Glutamatergic neuron (in vitro differentiated cells): ENCODE results near the gene EPHB2. TPM values are rescaled to one million over a fixed set of nuclear protein-coding genes. Genes with fewer than 3 reads are reported as not detected.

Experiments
- DNase-seq: peaks from one replicate; pipeline ENCODE4 v3.0.0; 2022
- H3K27ac Mint-ChIP-seq: one replicate; pipeline ENCODE4 v1.8.0; 2020; ENCODE audit warnings: mild to moderate bottlenecking, mixed read lengths, inconsistent platforms; ENCODE audit not compliant: unreplicated experiment
- H3K27me3 Mint-ChIP-seq: one replicate; pipeline ENCODE4 v1.8.0; 2020; ENCODE audit warnings: mild to moderate bottlenecking, moderate library complexity, mixed read lengths, inconsistent platforms; ENCODE audit not compliant: unreplicated experiment
- H3K36me3 Mint-ChIP-seq: one replicate; pipeline ENCODE4 v1.8.0; 2020; ENCODE audit warnings: mild to moderate bottlenecking, mixed read lengths, inconsistent platforms; ENCODE audit not compliant: unreplicated experiment
- H3K4me1 Mint-ChIP-seq: one replicate; pipeline ENCODE4 v1.8.0; 2020; ENCODE audit warnings: mild to moderate bottlenecking, low read depth, mixed read lengths, inconsistent platforms; ENCODE audit not compliant: unreplicated experiment
- H3K4me3 Mint-ChIP-seq: one replicate; pipeline ENCODE4 v1.8.0; 2020; ENCODE audit warnings: mild to moderate bottlenecking, mixed read lengths, inconsistent platforms; ENCODE audit not compliant: unreplicated experiment
- H3K9me3 Mint-ChIP-seq: one replicate; pipeline ENCODE4 v1.8.0; 2020; ENCODE audit warnings: mild to moderate bottlenecking, moderate library complexity, mixed read lengths, inconsistent platforms; ENCODE audit not compliant: unreplicated experiment
- CTCF ChIP-seq: fragments of 200-600 bp; sonication (generic); IDR thresholded peaks from one replicate; pipeline ENCODE4 v1.5.0; 2021; ENCODE audit not compliant: partially characterized antibody, unreplicated experiment
- total RNA-seq: library from RNA; stranded (reverse); fragmentation: NEBNext Ultra II Directional; extraction: Animal tissue kit (Norgen Biotek cat#: 25700); gene quantifications from one replicate; pipeline ENCODE4 v1.2.1, GENCODE V29; 2021; ENCODE audit not compliant: unreplicated experiment

The EPHB2 gene
- total RNA-seq, 1 donor from 2014 or later: 93.0 TPM

GRCh38 chr1:22949822-22950331 lies 239.2 kb downstream of the EPHB2 start:
- Mint-ChIP-seq H3K27me3 (peaks cover 8% of the 10 kb centered on the region), H3K9me3 (peaks cover 2% of the 10 kb centered on the region), H3K27ac (no peak overlapping the region), H3K36me3 (peaks cover 5% of the 10 kb centered on the region), H3K4me1 (no peaks in the 10 kb centered on the region), H3K4me3 (no peak overlapping the region)
- DNase-seq: no peak
- no peak for TF ChIP-seq CTCF

- no peak overlapping the region for H3K27ac Mint-ChIP-seq
- no peak for TF ChIP-seq CTCF
- no peaks in the 10 kb centered on the region for H3K9me3 Mint-ChIP-seq
- H3K36me3 Mint-ChIP-seq: peaks cover 5% of the 10 kb centered on the region
- peaks cover 8% of the 10 kb centered on the region for H3K27me3 Mint-ChIP-seq
- H3K4me1 Mint-ChIP-seq: no peaks in the 10 kb centered on the region
- H3K4me3 Mint-ChIP-seq: no peak overlapping the region
- DNase-seq: no peak
Measured at GRCh38 chr1:22951796-22952195, 241.2 kb downstream of the EPHB2 start.

- Mint-ChIP-seq H3K4me1 (no peaks in the 10 kb centered on the region), H3K4me3 (no peak overlapping the region), H3K9me3 (no peaks in the 10 kb centered on the region), H3K27ac (no peak overlapping the region), H3K27me3 (peaks cover 8% of the 10 kb centered on the region), H3K36me3 (peaks cover 5% of the 10 kb centered on the region)
- DNase-seq: no peak
- no peak for TF ChIP-seq CTCF
Measured at GRCh38 chr1:22952694-22953056, 242.0 kb downstream of the EPHB2 start.

- H3K4me3 Mint-ChIP-seq: no peak overlapping the region
- no peak overlapping the region for H3K27ac Mint-ChIP-seq
- peaks cover 5% of the 10 kb centered on the region for H3K36me3 Mint-ChIP-seq
- no peaks in the 10 kb centered on the region for H3K4me1 Mint-ChIP-seq
- TF ChIP-seq CTCF: no peak
- no peaks in the 10 kb centered on the region for H3K9me3 Mint-ChIP-seq
- H3K27me3 Mint-ChIP-seq: peaks cover 8% of the 10 kb centered on the region
- DNase-seq: no peak
Measured at GRCh38 chr1:22953057-22953739, 242.6 kb downstream of the EPHB2 start.

- H3K27me3 Mint-ChIP-seq: peaks cover 8% of the 10 kb centered on the region
- no peak overlapping the region for H3K27ac Mint-ChIP-seq
- peaks cover 5% of the 10 kb centered on the region for H3K36me3 Mint-ChIP-seq
- H3K9me3 Mint-ChIP-seq: no peaks in the 10 kb centered on the region
- no peak for TF ChIP-seq CTCF
- H3K4me3 Mint-ChIP-seq: no peak overlapping the region
- no peak for DNase-seq
- no peaks in the 10 kb centered on the region for H3K4me1 Mint-ChIP-seq
Measured at GRCh38 chr1:22953740-22954141, 243.1 kb downstream of the EPHB2 start.
